ENCODE measurements around the gene EPB41L1. TPM values are rescaled to one million over a fixed set of nuclear protein-coding genes. Genes with fewer than 3 reads are reported as not detected.

EPB41L1 gene
- total RNA-seq, 1 donor, result 9.1 TPM

DNA sequence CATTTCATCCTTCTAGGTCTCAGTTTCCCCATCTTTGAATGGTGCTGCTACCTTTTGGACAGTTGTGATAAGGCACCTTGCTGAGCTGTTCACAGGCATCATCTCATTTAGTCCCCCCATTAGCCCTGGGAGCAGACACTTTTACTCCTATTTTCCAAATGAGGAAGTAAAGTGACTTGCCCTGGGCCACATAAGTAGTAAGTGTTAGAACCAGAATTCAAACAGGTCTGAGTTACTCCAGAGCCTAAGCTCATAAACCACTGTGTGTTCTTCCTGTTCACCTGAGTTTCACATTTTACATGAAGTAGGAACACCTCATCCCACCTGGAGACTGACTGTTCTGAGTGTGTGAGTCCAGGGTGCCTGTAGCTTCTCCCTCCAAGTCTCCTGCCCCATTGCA lies 43.5 kb upstream of the EPB41L1 start:
- DNase-seq (ENCODE audit: low read depth), result no peak
- TF ChIP-seq, protein P1, sequence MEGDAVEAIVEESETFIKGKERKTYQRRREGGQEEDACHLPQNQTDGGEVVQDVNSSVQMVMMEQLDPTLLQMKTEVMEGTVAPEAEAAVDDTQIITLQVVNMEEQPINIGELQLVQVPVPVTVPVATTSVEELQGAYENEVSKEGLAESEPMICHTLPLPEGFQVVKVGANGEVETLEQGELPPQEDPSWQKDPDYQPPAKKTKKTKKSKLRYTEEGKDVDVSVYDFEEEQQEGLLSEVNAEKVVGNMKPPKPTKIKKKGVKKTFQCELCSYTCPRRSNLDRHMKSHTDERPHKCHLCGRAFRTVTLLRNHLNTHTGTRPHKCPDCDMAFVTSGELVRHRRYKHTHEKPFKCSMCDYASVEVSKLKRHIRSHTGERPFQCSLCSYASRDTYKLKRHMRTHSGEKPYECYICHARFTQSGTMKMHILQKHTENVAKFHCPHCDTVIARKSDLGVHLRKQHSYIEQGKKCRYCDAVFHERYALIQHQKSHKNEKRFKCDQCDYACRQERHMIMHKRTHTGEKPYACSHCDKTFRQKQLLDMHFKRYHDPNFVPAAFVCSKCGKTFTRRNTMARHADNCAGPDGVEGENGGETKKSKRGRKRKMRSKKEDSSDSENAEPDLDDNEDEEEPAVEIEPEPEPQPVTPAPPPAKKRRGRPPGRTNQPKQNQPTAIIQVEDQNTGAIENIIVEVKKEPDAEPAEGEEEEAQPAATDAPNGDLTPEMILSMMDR (IDR thresholded peaks at IDR 0.05; ENCODE audit: insufficient read depth, low read depth, low read length), result no peak
- no peak overlapping the region for H3K4me3 ChIP-seq (ENCODE audit: low read depth, low read length)

DNA sequence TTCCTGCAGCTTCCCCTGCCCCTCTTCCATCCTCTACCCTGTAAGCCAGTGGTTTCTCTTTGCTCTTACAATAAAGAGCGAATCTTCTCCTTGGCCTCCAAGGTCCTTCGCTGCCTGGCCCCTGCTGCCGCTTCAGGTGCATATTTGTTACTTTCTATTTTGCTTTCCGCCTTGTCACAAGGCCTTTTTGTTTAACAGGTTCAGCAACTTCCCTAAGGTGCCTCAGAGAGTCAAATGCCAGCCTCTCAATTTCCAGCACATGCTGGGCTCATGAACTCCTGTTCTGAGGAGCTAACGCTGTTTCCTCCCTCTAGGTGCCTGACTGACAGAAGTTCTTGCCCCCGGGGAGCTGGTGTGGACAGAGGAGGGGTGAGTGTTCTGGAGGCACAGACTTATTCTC lies 42.4 kb upstream of the EPB41L1 start:
- TF ChIP-seq, protein P1 (IDR thresholded peaks at IDR 0.05; ENCODE audit: insufficient read depth, low read depth, low read length), result no peak
- H3K4me3 ChIP-seq (ENCODE audit: low read depth, low read length), result no peak overlapping the region
- no peak for DNase-seq (ENCODE audit: low read depth)

DNA sequence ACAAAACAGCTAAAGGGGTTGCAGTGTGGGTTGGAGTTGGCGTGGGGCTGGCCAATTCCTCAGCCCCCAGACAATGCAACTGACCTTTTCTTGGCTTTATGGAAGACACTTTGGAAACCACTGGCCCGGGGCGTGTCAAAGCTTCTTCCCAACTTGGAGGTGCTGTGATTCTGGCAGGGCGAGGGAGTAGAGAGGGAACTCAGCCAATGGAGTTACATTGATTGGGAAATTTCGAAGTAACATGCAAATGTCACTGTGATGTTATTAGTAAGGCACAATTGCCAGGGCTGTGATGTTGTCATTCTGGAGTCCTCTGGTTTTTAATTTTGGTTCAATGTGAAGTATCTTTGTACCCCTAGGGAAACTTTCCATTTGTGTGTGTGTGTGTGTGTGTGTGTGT lies 41.5 kb upstream of the EPB41L1 start:
- TF ChIP-seq, protein P1 (IDR thresholded peaks at IDR 0.05; ENCODE audit: insufficient read depth, low read depth, low read length), result no peak
- DNase-seq (ENCODE audit: low read depth), result no peak
- no peak overlapping the region for H3K4me3 ChIP-seq (ENCODE audit: low read depth, low read length)

DNA sequence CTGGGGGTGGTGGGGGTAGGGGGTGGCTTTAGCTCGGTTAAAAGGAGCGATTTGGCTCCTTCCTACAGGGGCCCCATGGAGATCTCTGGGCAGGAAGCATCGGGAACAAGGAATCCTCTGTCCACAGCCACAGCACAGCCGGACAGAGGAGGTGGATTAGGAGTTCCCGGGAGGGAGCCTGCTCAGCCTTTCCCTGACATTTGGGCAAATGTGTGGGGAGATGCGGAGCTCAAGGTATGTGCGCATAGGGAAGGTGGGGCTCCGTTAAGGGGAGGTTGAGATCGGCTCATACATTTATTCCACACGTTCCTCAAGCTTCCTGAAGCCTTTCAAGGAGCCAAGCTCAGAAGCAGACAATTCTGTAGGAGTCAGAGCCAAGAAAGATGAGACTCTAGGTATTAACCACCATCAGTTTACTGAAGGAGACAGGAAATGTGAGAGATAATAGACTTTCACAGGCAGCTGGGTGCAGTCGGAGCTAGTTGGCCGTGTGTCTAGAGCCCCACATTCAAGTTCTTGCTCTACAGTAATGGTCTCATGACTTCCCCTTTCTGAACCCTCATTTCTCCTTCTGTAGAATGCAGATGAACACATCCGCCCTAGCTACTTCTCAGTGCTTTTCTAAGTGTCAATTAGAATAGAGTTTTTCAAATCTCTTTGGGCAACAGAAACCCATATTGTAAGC lies 40.8 kb upstream of the EPB41L1 start:
- no peak overlapping the region for H3K4me3 ChIP-seq (ENCODE audit: low read depth, low read length)
- TF ChIP-seq, protein P1 (IDR thresholded peaks at IDR 0.05; ENCODE audit: insufficient read depth, low read depth, low read length), result no peak
- DNase-seq (ENCODE audit: low read depth), result no peak

DNA sequence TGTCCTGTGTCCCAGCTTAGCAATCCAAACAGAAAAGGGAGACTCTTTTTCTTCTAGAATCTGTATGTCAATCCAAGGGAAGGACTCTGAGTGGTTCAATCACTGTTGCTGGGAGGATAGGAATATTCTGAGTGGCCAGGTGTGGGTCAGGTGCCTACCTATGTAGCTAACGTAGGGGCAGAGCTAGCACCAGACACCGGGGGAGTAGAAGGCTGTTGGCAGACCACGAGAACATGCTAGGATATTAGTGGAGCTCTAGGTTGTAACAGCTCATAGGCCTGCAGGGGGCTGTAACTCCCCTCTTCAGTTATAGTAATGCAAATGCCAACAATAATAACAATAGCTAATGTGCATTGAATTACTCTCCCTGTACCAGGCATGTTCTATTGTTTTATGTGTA lies 39.8 kb upstream of the EPB41L1 start:
- TF ChIP-seq, protein P1 (IDR thresholded peaks at IDR 0.05; ENCODE audit: insufficient read depth, low read depth, low read length), result no peak

DNA sequence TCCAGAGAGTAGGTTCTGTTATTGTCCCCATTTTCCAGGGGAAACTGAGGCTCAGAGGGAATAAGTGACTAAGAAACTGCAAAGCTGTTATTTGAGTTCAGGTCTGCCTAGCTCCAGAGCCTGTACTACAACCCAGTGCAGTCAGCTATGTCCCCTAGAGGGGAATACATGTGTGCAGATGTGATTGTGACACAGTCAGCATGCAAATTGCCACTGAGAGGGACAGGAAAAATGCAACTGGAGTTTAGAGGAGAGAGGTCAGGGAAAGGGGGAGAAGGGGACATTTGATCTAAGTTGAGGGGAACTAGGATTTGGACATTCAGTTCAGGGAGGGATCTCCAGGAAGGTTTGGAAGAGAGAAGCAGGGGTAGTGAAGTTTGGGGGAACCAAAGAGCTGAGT lies 38.6 kb upstream of the EPB41L1 start:
- H3K4me3 ChIP-seq (ENCODE audit: low read depth, low read length), result no peak overlapping the region
- TF ChIP-seq, protein P1 (IDR thresholded peaks at IDR 0.05; ENCODE audit: insufficient read depth, low read depth, low read length), result no peak
- no peak for DNase-seq (ENCODE audit: low read depth)

More for the DNA sequence above, 39.8 kb upstream of the EPB41L1 start:
- no peak overlapping the region for H3K4me3 ChIP-seq (ENCODE audit: low read depth, low read length)
- DNase-seq (ENCODE audit: low read depth), result no peak

Data from fibroblast of villous mesenchyme (primary cell).